Activated naive CD4-positive, alpha-beta T cell treated with anti-CD3 and anti-CD28 coated beads, Interleukin-2, amount 10 ng/mL, durations not matched to agents 5 hours and 36 hours (primary cell): Measurements from ENCODE around the gene ACADS. TPM values are rescaled to one million over a fixed set of nuclear protein-coding genes. Genes with fewer than 3 reads are reported as not detected.

Experiments used
- total RNA-seq, 2 experiments: library from RNA; stranded (reverse); gene quantifications; one replicate each; pipeline ENCODE4 v1.2.3, GENCODE V29; 2021

The ACADS gene, protein sequence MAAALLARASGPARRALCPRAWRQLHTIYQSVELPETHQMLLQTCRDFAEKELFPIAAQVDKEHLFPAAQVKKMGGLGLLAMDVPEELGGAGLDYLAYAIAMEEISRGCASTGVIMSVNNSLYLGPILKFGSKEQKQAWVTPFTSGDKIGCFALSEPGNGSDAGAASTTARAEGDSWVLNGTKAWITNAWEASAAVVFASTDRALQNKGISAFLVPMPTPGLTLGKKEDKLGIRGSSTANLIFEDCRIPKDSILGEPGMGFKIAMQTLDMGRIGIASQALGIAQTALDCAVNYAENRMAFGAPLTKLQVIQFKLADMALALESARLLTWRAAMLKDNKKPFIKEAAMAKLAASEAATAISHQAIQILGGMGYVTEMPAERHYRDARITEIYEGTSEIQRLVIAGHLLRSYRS
- total RNA-seq: 10 to 100 TPM; 14.8 to 16.6 TPM

GRCh38 chr12:120725659-120726509 lies at the start of gene ACADS:
ACADS (plus strand) TSS chr12:120725826; CDS start chr12:120725886, 60 bp downstream.

DNA sequence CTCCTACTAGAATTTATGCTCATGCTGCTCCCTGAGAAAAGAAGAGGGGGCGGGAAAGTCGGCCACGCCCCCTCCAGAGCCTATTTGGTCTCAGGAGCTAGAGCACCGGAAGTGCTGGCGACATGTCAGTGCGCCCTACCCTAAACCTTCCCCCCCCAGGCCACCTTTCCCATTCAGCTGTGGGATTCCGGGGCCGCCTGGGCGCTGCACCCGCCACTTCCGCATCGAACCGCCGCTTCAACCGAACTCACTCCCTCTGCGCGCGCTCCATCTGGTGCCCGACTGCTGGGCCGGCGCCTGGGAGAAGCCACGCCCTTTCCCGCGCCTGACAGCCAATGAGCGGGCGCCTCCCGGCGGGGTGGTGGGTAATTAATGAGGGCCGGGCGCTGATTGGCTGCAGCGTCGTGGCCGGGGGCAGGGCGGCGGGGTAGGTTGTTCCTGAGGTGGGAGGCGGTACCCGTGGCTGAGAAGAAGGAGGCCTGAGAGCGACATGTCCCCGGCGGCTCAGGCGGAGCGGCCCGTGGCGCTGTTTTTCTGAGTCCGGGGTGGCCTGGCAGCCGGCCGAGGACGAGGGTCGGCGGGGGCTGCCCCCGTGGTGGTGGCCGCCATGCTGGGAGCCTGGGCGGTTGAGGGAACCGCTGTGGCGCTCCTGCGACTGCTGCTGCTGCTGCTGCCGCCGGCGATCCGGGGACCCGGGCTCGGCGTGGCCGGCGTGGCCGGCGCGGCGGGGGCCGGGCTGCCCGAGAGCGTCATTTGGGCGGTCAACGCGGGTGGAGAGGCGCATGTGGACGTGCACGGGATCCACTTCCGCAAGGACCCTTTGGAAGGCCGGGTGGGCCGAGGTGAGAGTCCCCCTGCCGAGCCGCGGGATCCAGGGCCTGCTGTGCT lies 38.7 kb upstream of the ACADS start, which contains the start of gene MLEC:
Gene MLEC, plus strand, starts transcription at position 460 of the 888 bp plus-strand sequence. Its CDS starts 148 bp downstream, at position 608.

GRCh38 chr12:120710031-120710804 lies 15.4 kb upstream of the ACADS start, which contains the start of gene UNC119B:
UNC119B (plus strand) TSS chr12:120710458; CDS start chr12:120710475, 17 bp downstream.

Other genes with a start within 250 kb of the ACADS start
- 100 to 1,000 TPM; 230 to 234 TPM for gene DYNLL1, start 229.7 kb upstream of the ACADS start, total RNA-seq
- 10 to 100 TPM; 27.6 to 27.8 TPM for gene COQ5, start 196.7 kb upstream of the ACADS start, total RNA-seq
- gene RNF10, start 191.5 kb upstream of the ACADS start, total RNA-seq: 100 to 1,000 TPM; 189 to 193 TPM
- gene POP5, start 144.4 kb upstream of the ACADS start, total RNA-seq: 10 to 100 TPM; 53.5 to 55.4 TPM
- gene CABP1, start 85.2 kb upstream of the ACADS start, total RNA-seq: under 1 TPM; 0.68 to 0.79 TPM
- 10 to 100 TPM; 70.2 to 70.6 TPM for gene MLEC, start 38.7 kb upstream of the ACADS start, total RNA-seq
- 10 to 100 TPM; 21.1 to 22.0 TPM for gene UNC119B, start 15.4 kb upstream of the ACADS start, total RNA-seq
- gene SPPL3, start 178.5 kb downstream of the ACADS start, total RNA-seq: 10 to 100 TPM; 29.3 to 32.8 TPM